ENCODE results near the gene SHD.
A peak's percentile ranks its signal among the peaks of the same experiment; 100 is the strongest.
"Not testable (repeated sequence)": the region's sequence is repeated elsewhere in the genome, so short reads cannot be mapped to it uniquely, and the experiment has no call there.

SHD gene

GRCh38 chr19:4328243-4328990 lies 49.4 kb downstream of the SHD start:
- peak in 1 of 3 experiments; percentile 89 for DNase-seq

GRCh38 chr19:4328991-4329681 lies 50.1 kb downstream of the SHD start:
- not testable (repeated sequence) for DNase-seq

GRCh38 chr19:4329858-4330257 lies 50.8 kb downstream of the SHD start:
- no peak for DNase-seq

GRCh38 chr19:4334929-4335570 lies 56.0 kb downstream of the SHD start:
- no peak for DNase-seq

GRCh38 chr19:4337906-4338440 lies 58.9 kb downstream of the SHD start:
- no peak for DNase-seq

GRCh38 chr19:4338441-4339355 lies 59.6 kb downstream of the SHD start, which contains the start of gene STAP2:
TSS of gene STAP2 (minus strand) at chr19:4338827. CDS start at chr19:4338753, 74 bp downstream.
- peak in 1 of 3 experiments; percentile 22 for DNase-seq

All from NCI-H1417 (cell line).